ENCODE data around the gene TGFBR3. TPM values are rescaled to one million over a fixed set of nuclear protein-coding genes. Genes with fewer than 3 reads are reported as not detected.

TGFBR3 gene
- total RNA-seq, 1 donor from 2014 or later, result 0.60 TPM

- ATAC-seq (ENCODE audit: low read depth) (no peak), DNase-seq (no peak)
- TF ChIP-seq CTCF (IDR thresholded peaks at IDR 0.05), result no peak
- Mint-ChIP-seq H3K27ac (no peak overlapping the region), H3K36me3 (ENCODE audit: low read depth) (no peaks in the 10 kb centered on the region), H3K9me3 (no peaks in the 10 kb centered on the region), H3K4me3 (no peak overlapping the region), H3K27me3 (no peaks in the 10 kb centered on the region), H3K4me1 (no peaks in the 10 kb centered on the region)
- ChIA-PET POLR2A (no interaction called here), CTCF (no interaction called here)
- intact Hi-C loops (cut with micrococcal nuclease), result no loop called here
Observed at GRCh38 chr1:91776068-91776794, 109.7 kb downstream of the TGFBR3 start.

- no peaks in the 10 kb centered on the region for H3K27me3 Mint-ChIP-seq
- H3K4me1 Mint-ChIP-seq, result no peaks in the 10 kb centered on the region
- no peak for DNase-seq
- POLR2A ChIA-PET, result no interaction called here
- intact Hi-C loops (cut with micrococcal nuclease), result no loop called here
- H3K9me3 Mint-ChIP-seq, result no peaks in the 10 kb centered on the region
- no peak overlapping the region for H3K4me3 Mint-ChIP-seq
- TF ChIP-seq CTCF (IDR thresholded peaks at IDR 0.05), result no peak
- CTCF ChIA-PET, result no interaction called here
- ATAC-seq (ENCODE audit: low read depth), result no peak
- H3K36me3 Mint-ChIP-seq (ENCODE audit: low read depth), result no peaks in the 10 kb centered on the region
- H3K27ac Mint-ChIP-seq, result no peak overlapping the region
Observed at GRCh38 chr1:91775227-91775626, 110.7 kb downstream of the TGFBR3 start.

GRCh38 chr1:91774520-91775203 lies 111.3 kb downstream of the TGFBR3 start:
- Mint-ChIP-seq H3K36me3 (ENCODE audit: low read depth) (no peaks in the 10 kb centered on the region), H3K9me3 (no peaks in the 10 kb centered on the region), H3K4me3 (no peak overlapping the region), H3K27ac (no peak overlapping the region), H3K4me1 (no peaks in the 10 kb centered on the region), H3K27me3 (no peaks in the 10 kb centered on the region)
- CTCF ChIA-PET, result no interaction called here
- POLR2A ChIA-PET, result no interaction called here
- TF ChIP-seq CTCF (IDR thresholded peaks at IDR 0.05), result no peak
- no peak for ATAC-seq (ENCODE audit: low read depth)
- DNase-seq, result no peak
- intact Hi-C loops (cut with micrococcal nuclease), result no loop called here

GRCh38 chr1:91771717-91772116 lies 114.2 kb downstream of the TGFBR3 start:
- Mint-ChIP-seq H3K27me3 (no peaks in the 10 kb centered on the region), H3K36me3 (ENCODE audit: low read depth) (no peaks in the 10 kb centered on the region), H3K4me1 (no peaks in the 10 kb centered on the region), H3K4me3 (no peak overlapping the region), H3K9me3 (no peaks in the 10 kb centered on the region), H3K27ac (no peak overlapping the region)
- DNase-seq (no peak), ATAC-seq (ENCODE audit: low read depth) (no peak)
- intact Hi-C loops (cut with micrococcal nuclease), result no loop called here
- POLR2A ChIA-PET, result no interaction called here
- TF ChIP-seq CTCF (IDR thresholded peaks at IDR 0.05), result no peak
- CTCF ChIA-PET, result no interaction called here

- no peaks in the 10 kb centered on the region for H3K27me3 Mint-ChIP-seq
- no peak overlapping the region for H3K4me3 Mint-ChIP-seq
- POLR2A ChIA-PET, result no interaction called here
- ATAC-seq (ENCODE audit: low read depth) (no peak), DNase-seq (no peak)
- no peaks in the 10 kb centered on the region for H3K9me3 Mint-ChIP-seq
- intact Hi-C loops (cut with micrococcal nuclease), result no loop called here
- H3K36me3 Mint-ChIP-seq (ENCODE audit: low read depth), result no peaks in the 10 kb centered on the region
- CTCF ChIA-PET, result no interaction called here
- H3K4me1 Mint-ChIP-seq, result no peaks in the 10 kb centered on the region
- TF ChIP-seq CTCF (IDR thresholded peaks at IDR 0.05), result no peak
- no peak overlapping the region for H3K27ac Mint-ChIP-seq
Observed at GRCh38 chr1:91770667-91771268, 115.2 kb downstream of the TGFBR3 start.

Data from activated B cell treated with CpG ODN at 0.5 μM for 24 hours (primary cell).